ENCODE measurements around the gene LAMA2.

Gene LAMA2

DNA sequence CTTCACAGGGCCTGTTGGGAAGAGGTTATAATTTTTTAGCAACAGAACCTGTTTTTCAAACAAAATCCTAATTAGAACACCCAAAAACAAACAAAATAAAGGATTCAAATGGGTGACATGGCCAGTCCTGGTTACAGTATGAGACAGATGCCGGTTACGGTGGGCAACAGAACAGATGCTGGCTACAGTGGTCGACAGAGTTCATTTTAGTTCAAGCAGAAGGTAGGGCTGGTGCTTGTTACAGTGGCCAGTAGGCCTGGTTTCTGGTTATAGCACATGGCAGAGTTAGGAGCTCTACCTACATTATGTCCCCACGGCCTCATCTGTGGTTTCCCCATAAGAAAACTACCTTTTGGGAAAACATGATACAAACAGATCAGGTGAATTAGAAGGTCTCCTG, 327.7 kb downstream of the LAMA2 start:
- no peak for DNase-seq (ENCODE audit: low read depth)

DNA sequence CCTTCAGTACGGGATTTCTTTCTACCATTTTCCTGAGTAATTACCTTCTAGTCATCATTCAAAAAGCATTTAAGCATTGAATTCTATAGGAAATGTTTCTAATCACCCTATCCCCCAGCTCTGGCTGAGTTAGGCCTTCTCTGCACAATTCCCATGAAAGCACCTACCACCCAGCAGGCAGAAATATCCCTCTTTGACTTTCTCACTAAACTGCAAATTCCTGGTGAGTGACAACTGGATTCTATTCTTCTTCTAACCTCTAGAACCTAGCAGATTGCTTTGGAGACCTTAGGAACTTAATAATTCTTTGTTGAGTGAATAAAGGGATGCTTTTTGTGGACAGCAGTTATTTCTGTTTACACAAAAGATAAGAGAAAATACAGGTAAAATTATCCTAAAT, 328.7 kb downstream of the LAMA2 start:
- no peak for DNase-seq (ENCODE audit: low read depth)

DNA sequence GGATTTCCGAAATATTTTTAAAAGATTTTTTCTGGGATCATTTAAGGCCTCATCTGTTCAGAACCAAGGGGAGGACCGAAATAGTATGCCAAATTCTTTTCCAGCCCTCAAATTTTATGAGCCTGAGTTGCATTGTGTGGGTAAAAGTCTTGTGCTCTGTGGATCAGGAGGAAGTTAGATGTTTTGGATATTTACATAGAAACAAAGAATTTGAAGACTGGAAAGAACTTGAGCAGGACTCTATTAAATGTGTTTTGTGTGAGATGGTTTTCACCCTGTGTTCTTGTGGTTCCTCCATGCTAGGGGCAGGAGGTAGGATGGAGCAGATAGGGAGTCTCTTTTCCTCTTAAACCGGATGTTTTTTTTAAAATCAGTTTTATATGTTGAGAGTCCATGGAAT, 329.1 kb downstream of the LAMA2 start:
- DNase-seq (ENCODE audit: low read depth), result no peak

DNA sequence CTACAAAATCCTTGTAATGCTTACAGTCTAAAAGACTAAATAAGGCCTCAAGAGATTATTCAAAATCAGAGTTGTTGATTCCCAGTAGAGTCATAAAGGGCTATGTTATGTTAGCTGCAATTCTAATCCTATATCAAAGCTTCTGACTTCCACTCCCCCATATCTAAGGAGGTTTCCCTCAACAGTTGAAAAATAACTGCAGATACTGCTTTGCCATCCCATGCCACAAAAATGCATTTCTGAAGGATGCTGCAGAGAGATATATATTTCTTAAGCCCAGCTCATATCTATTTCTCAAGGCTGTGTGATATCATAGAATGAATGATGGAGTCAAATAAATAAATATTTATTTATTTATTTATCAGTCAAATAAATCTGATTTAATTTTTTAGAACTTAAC, 332.3 kb downstream of the LAMA2 start:
- no peak for DNase-seq (ENCODE audit: low read depth)

- no peak for DNase-seq (ENCODE audit: low read depth)
Observed at GRCh38 chr6:129215916-129216520, 333.1 kb downstream of the LAMA2 start.

GRCh38 chr6:129217701-129218100, 334.8 kb downstream of the LAMA2 start:
- DNase-seq (ENCODE audit: low read depth), result no peak

- no peak for DNase-seq (ENCODE audit: low read depth)
Observed at GRCh38 chr6:129233458-129234134, 350.7 kb downstream of the LAMA2 start.

- no peak for DNase-seq (ENCODE audit: low read depth)
Observed at GRCh38 chr6:129235167-129236000, 352.4 kb downstream of the LAMA2 start.

DNA sequence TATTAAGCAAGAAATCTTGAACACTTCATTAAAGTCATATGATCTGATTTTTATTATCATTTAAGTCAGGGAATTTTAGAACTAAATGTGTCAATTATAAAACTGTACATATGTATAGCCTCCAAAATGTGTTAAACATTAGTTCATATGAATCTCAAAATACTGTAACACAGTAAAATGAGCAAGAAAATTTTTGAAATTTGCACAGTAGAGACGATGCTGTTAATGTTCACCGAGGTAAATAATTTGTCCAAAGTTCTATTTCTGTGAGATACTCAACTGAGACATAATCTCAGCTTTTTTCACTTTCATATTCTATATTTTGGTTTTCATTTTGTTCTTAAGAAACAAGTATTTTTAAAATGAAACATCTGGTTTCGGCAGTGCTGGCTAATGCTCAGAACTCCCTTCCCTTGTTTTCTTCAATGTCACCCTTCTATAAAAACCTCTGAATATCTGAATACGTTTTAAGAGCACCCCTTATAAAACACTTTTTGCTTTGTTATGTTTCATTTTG, 353.1 kb downstream of the LAMA2 start:
- DNase-seq (ENCODE audit: low read depth), result no peak

- no peak for DNase-seq (ENCODE audit: low read depth)
Observed at GRCh38 chr6:129238991-129239390, 356.1 kb downstream of the LAMA2 start.

DNA sequence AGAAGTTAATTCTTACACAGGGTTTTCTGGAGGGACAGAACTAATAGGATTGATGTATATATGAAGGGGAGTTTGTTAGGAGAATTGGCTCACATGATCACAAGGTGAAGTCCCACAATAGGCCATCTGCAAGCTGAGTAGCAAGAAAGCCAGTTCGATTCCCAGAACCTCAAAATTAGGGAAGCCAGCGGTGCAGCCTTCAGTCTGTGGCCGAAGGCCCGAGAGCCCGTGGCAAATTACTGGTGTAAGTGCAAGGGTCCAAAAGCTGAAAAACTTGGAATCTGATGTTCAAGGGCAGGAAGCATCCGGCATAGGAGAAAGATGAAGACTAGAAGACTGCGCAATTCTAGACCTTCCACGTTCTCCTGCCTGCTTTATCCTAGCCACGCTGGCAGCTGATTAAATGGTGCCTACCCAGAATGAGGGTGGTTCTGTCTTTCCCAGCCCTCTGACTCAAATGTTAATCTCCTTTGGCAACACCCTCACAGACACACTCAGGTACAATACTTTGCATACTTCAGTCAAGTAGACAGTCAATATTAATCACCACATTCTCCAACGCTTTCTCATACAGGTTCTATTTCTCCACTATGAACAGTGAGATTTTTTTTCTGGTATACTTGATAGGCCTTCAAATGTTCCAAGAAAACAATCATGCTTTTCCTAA, 357.0 kb downstream of the LAMA2 start:
- no peak for DNase-seq (ENCODE audit: low read depth)

DNA sequence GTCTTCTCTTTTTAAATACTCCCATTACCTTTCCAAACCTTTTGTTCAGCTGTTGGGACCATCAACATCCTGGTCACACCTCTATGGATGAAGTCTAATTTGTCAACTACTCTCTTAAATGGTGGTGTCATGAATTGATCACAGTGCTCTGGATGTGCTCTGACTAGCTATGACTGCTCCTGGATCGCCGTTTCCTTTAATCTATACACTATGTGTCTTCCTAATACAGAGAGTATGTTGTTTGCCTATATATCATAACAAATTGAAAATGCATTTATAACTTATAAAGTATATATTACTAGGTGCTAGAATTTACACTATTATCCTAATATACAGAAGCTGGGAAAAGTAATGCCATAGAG, 357.5 kb downstream of the LAMA2 start:
- DNase-seq (ENCODE audit: low read depth), result no peak

DNA sequence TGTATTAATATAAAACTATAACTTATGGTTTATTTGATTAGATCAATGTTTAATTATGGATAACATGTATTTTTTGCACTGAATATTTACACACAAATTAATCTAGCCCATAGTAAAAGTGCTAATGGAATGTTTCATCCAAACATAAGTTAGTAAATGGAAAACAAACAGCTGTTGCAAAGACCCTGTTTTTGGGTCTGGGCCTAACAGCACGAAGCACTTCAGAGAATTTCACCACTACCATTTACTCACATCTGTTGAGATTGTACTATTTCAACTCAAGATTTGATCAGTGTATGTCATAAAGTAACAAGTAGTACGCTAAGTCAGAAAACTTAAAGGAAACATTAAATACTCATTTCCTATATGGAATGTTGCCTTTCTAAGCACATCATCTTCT, 359.6 kb downstream of the LAMA2 start:
- no peak for DNase-seq (ENCODE audit: low read depth)

GRCh38 chr6:129243377-129243776, 360.4 kb downstream of the LAMA2 start:
- DNase-seq (ENCODE audit: low read depth), result no peak

- DNase-seq (ENCODE audit: low read depth), result no peak
Observed at GRCh38 chr6:129248946-129249345, 366.0 kb downstream of the LAMA2 start.

- no peak for DNase-seq (ENCODE audit: low read depth)
Observed at GRCh38 chr6:129251669-129252376, 368.9 kb downstream of the LAMA2 start.

DNA sequence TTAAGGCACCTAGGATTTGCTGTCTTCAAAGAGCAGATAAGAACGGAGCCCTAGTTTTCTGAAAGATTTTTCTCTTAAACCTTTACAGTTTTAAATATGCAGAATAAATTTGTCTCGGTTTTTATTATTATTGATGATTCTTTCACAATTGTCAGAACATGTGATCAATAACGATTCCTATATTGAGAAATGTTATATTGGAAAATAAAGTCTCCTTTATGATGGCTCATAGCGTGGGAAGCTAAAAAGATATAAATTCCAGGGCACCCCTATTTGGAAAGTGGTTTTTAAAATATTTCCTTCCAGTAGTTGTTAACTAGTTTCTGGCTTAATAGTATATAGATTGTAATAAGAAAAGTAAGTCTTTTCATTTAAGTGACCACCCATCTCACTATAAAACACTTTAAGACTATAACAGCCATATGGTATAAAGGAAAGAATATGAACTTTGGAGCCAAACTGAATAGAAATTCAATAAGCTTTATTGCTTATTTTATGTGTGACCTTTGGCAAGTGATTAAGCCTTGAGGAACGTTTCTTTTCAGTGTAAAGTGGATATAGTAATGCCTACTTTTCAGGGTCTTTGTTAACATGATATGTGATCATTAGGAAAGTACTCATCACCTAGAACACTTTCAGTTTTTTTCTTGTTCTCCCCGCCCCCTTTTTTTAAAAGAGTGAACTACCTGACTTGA, 369.6 kb downstream of the LAMA2 start:
- no peak for DNase-seq (ENCODE audit: low read depth)

- no peak for DNase-seq (ENCODE audit: low read depth)
Observed at GRCh38 chr6:129253242-129253641, 370.3 kb downstream of the LAMA2 start.

- no peak for DNase-seq (ENCODE audit: low read depth)
Observed at GRCh38 chr6:129253727-129254126, 370.8 kb downstream of the LAMA2 start.

GRCh38 chr6:129257196-129257595, 374.3 kb downstream of the LAMA2 start:
- DNase-seq (ENCODE audit: low read depth), result no peak

DNA sequence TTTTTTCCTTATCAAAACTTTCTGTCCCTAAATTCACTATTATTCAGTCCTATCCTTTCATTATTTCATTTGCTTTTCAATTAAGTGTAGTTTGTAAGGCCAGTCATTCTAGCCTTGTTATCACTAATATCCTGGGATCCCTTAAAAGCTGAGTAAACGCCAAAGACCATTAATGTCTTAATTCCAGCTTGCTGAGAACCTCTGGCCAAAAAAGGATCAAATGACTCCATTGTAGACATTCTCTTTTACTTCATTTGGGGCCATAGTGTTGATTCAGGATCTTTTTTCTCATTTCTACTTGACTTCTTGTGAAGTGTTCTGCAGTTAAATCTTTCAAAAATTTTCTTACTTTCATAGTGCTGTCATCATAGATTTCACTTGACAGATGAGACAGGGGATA, 379.7 kb downstream of the LAMA2 start:
- no peak for DNase-seq (ENCODE audit: low read depth)
